NOMO-1 treated with DMSO at 0.1 percent for 48 hours (cell line): ENCODE measurements around the gene BDKRB1.
"Not testable (repeated sequence)": the region's sequence is repeated elsewhere in the genome, so short reads cannot be mapped to it uniquely, and the experiment has no call there.

Experiments
- DNase-seq: peaks from one replicate; lab custom pipeline; 2025; ENCODE audit not compliant: unreplicated experiment; lab: John Stamatoyannopoulos, UW

Gene BDKRB1

DNA sequence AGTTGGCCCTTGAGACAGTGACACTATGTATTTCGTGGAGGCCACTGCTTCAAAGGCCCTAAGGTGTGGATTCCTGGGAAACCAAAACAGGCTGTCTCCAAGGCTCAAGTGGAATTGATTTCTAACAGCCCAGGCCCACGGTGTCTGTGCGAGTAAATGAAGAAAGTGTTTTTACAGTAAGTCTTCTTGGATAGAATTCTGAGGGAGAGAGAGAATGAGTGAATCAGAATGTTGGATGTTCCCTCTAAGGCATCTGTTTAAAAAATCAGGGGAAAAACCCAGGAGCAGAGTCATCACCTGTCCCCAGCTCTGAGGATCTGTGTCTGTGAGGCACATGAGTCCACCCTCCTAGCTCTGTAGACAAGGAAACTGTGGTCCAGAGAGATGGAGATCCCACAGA lies 22.3 kb upstream of the BDKRB1 start:
- DNase-seq = no peak

DNA sequence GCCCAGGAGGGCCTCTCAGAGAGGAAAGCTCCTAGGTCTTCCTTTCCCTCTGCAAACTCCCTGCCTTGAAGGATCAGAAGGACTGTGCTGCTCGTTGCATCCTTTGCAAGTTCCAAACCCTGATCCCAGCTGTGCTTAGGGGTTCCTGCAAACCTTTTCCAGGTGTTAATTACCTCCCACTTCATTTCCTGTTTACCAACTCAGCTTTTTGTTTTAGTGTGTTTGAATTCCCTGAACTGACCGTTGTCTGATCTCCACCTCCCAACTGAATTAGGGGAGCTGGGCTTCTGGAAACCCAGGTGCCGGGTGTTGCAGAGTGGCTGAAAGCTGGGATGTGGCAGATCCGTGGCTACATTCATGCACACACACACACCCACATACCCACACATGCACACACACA lies 20.6 kb upstream of the BDKRB1 start:
- DNase-seq = no peak

DNA sequence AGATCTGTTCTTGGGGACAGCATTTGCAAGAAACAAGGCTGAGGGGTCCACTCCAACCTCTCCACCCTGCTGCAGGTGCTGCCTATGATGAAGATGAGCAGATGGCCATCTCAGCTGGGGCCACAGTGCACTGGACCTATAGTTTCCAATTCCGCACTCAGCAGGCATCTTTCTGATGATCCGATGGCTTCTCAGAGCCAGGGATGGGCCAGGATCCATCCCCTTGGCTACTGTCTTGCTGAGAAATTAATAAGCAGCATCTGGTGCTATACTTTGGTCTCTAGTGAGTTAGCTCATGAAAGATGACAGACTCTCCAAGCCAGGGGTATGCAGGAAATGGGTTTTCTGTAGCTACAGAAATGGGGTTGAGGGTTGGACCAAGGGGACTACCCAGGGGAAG lies 18.4 kb upstream of the BDKRB1 start:
- DNase-seq = no peak

DNA sequence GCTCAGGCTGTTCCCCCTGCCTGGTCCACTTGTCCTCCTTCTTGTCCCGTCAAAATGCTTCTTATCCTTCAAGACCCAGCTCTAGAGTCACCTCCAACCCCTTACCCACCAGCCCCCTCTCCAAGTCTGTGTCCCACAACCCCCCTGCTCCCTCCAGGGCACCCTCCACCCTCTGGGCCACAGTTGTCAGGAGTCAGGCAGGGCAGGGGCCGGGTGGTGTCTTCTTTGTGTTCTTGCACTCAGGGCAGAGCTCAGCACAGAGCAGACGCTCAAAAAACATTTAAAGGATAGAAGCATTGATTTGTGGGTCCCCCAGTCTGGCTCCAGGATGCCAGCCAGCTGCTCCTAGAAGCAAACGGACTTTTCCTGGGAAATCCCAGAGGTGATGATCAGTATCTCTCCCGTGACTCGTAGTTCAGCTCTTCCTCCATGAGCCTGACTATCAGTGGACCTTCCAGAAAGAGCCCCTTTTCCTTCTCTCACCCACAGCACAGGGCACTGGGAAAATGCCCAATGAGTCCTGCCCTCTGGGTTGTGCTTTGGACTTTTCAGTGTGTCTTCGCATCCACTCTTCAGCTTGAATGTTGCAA lies 17.2 kb upstream of the BDKRB1 start:
- no peak for DNase-seq

DNA sequence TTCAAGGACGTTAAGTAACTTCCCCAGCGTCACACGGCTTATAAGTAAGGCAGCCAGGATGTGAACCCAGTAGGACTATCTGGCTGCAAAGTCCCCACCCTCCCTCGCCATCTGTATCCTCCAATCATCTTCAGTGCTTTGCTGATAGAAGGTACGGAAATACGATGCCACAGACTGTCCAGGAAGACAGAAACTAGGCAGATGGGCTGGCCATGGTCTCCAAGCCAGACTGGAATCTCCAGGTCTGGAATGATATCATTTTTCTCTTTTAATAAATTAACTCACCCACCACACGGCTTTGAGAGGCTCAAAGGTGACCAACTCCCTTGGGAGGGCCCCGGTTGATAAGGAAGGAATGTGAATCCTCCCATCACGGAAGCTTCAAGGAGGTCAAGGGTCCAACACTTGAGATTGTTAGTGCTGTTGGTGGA lies 16.3 kb upstream of the BDKRB1 start:
- DNase-seq = no peak

DNA sequence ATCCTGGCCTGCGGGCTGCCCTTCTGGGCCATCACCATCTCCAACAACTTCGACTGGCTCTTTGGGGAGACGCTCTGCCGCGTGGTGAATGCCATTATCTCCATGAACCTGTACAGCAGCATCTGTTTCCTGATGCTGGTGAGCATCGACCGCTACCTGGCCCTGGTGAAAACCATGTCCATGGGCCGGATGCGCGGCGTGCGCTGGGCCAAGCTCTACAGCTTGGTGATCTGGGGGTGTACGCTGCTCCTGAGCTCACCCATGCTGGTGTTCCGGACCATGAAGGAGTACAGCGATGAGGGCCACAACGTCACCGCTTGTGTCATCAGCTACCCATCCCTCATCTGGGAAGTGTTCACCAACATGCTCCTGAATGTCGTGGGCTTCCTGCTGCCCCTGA lies 15.4 kb upstream of the BDKRB1 start:
- DNase-seq = no peak

DNA sequence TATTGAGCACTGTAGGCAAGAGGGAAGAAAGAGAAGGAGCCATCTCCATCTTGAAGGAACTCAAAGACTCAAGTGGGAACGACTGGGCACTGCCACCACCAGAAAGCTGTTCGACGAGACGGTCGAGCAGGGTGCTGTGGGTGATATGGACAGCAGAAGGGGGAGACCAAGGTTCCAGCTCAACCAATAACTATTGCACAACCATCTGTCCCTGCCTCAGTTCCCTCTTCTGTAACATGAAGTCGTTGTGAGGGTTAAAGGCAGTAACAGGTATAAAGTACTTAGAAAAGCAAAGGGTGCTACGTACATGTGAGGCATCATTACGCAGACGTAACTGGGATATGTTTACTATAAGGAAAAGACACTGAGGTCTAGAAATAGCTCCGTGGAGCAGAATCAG lies 13.9 kb upstream of the BDKRB1 start:
- no peak for DNase-seq

DNA sequence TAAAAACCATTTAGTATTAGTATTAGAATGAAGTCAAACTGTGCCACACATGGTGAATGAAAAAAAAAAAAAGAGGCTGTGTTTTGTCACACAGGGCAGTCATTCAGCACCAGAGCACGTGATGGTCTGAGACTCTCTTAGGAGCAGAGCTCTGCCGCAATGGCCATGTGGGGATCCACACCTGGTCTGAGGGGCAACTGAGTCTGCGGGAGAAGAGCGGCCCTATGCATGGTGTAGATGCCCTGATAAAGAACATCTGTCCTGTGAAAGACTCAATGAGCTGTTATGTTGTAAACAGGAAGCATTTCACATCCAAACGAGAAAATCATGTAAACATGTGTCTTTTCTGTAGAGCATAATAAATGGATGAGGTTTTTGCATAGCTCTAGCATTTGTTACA lies 12.2 kb upstream of the BDKRB1 start:
- no peak for DNase-seq

DNA sequence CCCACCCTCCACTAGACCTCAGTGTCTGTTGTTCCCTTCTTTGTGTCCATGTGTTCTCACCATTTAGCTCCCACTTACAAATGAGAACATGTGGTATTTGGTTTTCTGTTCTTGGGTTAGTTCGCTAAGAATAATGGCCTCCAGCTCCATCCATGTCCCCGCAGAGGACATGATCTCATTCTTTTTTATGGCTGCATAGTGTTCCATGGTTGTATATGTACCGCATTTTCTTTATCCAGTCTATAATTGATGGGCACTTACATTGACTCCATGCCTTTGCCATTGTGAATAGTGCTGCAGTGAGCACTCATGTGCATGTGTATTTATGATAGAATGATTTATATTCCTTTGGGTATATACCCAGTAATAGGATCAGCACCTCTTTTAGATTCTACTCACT lies 10.9 kb upstream of the BDKRB1 start:
- not testable (repeated sequence) for DNase-seq

DNA sequence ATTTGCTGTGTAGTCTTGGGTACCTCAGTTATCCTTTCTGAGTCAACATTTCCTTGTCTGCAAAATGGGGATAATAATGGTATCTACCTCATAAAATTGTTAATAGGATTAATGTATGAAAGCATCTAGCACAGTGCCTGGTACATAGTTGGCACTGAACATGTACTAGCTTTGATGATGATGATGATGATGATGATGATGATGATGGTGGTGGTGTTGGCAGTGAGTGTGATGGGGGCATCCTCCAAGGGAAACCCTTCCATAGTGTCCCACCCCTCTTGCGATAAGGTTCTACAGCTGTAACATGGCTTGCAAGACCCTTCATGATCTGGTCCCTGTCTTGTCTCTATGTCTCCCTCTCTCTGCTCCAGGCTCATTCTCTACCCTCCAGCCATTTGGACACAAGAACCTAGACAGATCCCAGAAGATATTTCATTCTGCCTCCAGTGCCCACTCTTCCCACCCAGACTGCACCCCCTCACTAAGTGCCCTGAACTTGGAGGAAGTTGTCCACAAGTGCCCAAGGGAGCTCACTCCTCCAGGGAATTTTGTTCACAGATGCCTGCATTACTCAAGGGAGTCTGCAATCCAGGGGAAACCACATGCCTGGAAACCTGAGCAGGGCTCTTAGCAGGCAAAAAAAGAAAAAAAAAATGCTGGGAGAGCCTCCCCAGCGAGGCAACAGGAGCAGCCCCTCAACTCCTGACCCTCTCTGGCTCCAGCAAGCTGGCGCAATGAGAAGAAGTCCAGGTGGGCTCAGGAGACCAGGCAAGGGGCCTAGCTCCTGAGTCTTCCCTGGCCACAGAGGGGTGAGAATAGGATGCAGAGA lies 10.1 kb upstream of the BDKRB1 start:
- no peak for DNase-seq

DNA sequence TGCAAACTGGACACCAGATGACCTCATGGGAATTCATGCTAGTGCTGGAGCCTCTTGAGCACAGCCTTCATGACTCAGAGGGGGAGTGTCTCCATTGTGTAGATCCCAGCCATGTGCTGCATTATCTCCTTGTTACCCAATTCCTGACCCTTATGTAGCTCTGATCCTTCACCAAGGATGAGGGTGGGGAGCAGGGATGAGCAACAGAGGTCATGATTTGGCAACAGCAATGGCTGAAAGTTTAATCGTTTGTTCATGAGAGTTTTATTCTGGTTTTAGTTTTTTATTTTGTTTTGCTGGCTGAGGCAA lies 9.5 kb upstream of the BDKRB1 start:
- DNase-seq = no peak

DNA sequence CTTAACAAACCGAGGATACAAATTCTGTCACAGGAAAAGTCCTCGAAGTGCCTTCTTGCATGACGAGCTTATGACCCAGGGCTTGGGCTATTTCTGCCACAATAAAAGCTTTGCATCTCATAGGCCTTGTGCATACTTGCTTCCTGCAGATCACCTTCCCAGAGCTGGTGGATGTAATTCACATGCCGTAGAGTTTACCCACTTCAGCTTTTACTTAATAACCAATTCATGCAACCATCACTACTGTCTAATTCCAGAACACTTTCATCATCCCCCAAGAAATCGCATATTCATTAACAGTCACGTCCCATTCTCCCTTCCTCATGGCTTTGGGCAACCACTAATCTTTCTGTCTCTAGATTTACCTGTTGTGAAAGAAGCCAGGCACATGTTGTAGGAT lies 9.0 kb upstream of the BDKRB1 start:
- peak; percentile 3 for DNase-seq

DNA sequence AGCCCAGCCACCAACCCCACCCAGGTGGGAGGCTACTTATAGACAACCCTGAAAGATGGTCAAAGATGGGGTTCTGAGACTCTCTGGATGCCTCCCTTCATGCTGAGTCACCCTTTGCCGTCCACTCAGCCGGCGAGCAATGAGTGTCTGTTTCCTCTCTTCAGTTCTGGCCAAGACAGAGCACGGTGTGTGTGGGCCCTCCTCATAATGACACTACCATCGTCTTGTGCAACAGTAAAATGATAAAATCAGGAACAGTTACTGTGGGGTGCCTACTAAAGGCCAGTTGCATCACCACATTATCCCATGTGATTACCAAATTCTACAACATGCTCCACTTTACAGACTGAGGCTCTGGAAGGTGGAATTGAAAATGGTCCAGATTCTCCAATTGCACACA lies 7.0 kb upstream of the BDKRB1 start:
- peak; percentile 97 for DNase-seq

DNA sequence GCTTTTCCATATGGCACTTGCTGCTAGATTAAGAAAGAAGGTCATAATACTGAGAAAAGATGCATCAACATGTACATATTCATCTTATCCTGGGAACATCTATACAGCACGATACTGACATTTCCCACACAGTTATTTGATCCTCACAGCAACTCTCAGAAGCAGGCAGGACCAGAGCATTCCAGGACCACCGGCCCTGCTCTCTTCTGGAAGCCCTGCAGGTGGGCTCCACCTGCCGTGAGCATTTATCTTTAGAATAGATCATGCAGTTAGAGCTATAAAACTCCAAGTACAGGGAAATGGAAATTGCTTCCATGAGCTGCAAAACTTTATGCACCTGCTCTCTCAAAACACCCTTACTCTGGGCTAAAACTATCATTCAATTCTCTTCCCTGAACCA lies 5.5 kb upstream of the BDKRB1 start:
- no peak for DNase-seq

DNA sequence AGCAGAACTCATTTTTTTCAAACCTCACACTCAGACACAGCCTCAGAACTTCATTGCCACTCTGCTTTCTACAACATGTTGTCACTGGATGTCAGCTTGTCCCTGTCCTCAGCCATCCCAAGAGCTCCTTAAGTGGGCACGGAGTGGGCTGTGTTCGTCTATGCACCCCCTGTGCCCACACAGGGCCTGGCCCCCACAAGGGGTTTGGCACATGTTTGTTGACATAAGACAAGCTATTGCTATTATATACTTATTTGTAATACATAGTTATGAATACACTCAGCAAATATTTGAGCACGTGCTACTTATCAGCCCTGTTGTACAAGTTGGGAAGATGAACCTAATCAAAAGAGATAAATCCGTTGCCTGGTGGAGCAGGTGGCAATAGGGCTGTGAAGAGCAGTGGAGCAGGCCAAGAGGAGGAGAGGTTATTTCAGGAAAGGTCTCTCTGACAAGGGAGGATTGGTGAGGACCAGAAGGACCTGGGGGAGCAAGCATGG lies 4.3 kb upstream of the BDKRB1 start:
- no peak for DNase-seq

DNA sequence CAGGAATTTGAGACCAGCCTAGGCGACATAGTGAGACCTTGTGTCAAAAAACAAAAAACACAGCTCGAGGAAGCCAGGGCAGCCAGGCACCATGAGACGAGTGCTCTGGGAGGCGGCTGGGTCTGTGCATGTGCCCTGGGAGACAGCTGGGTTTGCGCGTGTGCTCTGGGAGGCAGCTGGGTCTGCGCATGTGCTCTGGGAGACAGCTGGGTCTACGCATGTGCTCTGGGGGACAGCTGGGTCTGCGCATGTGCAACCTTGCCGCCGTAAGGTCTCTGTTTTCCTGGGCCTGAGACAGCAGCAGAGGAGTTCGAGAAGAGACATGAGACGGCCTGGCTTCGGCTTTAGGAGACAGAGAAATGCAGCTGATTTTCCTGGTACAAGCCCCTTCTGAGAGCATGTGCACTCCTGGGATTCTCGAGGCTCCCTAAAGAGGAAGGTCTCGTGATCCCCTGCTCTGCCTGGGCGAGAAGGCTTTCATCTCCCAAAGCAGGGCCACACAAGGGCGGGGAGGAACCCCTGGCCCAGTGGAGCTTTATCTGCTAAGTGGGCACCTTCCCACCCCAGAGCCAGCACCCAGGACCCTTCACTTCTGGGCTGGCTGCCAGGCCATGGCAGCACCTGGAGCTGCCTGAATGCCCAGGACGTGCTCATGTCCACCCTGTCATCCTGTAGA lies 3.5 kb upstream of the BDKRB1 start:
- DNase-seq = no peak

DNA sequence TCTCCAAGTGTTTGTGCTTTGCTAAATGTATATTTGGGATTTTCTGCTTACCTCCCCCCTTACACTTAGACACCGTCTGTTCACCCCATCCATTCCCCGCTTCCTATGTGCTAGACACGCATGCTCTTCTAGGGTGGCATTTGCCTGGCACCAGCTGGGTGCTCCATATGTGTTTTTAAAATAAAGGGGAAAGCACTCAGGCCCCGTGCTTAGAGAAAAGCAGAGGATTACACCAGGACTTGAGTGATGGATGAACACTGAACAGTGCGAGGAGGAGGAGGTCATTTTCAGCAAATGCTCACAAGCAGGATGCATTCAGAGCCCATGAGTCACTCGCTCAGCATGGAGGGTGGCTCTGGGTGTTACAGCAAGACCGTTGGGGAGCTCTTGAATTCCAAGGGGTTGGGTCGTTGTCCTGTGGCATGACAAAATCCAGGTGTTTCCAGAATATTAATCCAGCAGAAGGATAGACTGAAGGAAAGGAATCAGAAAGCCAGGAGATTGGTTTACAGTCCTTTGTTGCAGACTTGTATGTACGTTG lies 2.9 kb upstream of the BDKRB1 start:
- DNase-seq = no peak

DNA sequence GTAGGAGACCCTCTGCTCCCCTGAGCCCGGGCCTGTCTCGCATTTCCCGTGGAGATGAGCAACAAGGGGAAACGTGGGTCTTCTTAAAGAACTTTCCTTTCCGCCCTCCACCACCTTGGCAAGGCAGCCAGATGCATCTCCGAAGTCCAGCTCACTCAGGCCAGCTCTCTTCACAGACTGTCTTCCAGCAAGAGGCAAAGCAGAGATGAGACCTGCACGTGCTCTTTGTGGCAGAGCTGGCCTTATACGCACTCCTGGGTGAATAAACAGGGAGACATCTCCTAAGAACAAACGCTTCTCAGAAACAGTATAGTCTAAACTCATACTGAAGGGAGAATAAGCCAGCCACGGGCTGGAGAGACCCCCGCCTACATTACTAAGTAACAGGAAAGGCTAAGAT lies 1.3 kb upstream of the BDKRB1 start:
- no peak for DNase-seq

DNA sequence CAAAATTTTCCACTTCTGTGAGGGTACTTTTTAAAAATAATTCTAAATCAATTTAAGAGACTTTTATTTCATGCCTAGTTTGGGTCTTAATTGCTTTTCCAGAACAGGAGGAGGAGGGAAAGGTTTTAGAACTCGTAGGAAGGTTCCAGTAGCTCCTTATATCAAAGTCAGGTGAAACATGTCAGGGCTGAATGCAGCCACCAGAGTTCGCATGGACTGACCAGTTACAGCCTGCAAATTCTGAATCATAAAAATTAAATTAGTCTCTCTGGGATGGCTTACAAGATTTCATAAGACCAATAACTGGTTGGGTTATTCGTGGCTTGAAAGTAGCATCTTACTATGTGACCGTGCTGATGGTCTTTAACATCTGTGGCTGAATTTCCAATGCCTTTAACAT lies 397 bp downstream of the BDKRB1 start:
- no peak for DNase-seq

DNA sequence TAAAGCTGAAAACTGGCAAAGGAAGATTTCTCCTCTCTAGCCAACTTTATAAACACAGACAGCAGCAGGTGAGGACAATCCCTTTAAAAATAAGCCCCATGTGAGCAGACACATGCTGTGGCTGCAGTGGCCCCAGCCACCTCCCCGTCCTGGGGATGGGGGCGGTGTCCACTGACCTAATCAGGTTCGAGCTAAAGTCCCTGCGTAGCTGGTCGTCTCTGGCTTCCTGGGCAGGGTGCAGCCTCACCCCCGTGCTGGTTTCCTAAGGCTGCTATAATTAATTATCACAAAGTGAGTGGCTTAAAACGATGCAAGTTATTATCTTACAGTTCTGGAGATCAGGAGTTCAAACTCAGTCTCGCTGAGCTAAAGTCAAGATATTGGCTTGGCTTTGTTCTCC lies 1.0 kb downstream of the BDKRB1 start:
- no peak for DNase-seq

DNA sequence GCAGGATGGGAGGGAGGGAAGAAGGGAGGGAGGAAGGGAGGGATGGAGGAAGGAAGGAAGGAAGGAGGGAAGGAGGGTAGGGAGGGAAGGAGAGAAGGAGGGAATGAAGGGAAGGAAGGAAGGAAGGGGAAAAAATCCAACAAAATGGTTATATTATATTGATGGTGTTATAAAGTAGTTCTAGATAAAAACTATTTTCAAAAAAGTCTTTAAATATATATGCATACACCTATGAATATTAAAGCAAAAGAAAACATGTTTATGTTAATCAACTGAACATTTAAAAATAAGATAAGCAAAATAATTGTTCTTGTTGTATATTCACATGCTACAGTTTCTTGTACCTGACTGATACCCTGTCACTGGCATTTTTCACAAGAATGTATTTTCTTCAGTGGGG lies 1.9 kb downstream of the BDKRB1 start:
- no peak for DNase-seq

DNA sequence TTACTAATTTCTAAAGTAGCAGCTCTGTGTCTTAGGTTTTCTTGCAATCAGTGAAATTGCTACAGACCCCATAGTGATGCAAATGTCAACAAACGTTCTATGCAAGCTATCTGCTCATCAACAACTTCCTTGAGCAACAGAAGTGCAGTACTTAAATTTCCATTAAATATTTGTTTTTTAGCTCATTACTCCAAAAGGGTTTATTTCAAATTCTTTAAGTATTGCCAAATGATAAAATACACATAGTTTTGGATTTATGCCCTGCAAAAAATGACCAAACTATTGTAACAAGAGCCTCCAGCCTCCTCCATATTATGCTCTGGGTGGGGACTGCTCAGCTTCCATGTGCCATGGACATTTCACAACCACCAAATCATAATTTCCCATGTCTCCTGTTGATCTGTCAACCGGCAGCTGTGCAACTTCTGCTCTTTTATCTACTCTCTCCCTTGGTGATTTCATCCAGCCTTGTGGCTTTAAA lies 4.4 kb downstream of the BDKRB1 start:
- DNase-seq = peak; percentile 43
